HepG2 (cell line): ENCODE data around the gene ZNF747. TPM values are rescaled to one million over a fixed set of nuclear protein-coding genes. Genes with fewer than 3 reads are reported as not detected.

Source experiments
- CEBPB ChIP-seq: IDR thresholded peaks from 2 replicates; pipeline ENCODE4 v1.6.1; 2011; ENCODE audit warnings: low read depth, low read length, improper control_type of control experiment, borderline replicate concordance
- FLYWCH1 ChIP-seq: sonication (generic); formaldehyde crosslinking; IDR thresholded peaks from 2 replicates; pipeline ENCODE4 v1.8.1; 2023; ENCODE audit warnings: mild to moderate bottlenecking, missing genetic modification reagents
- GABPB1 ChIP-seq: IDR thresholded peaks from 2 replicates; pipeline ENCODE4 v1.6.1; 2016; ENCODE audit warnings: mild to moderate bottlenecking, missing genetic modification reagents, moderate library complexity, missing compliant biosample characterization
- GRHL1 ChIP-seq: sonication (generic); formaldehyde crosslinking; conservative IDR thresholded peaks from 2 replicates; pipeline ENCODE4 v1.8.0; 2022; ENCODE audit warnings: missing genetic modification reagents
- KDM3A ChIP-seq: IDR thresholded peaks from 2 replicates; pipeline ENCODE4 v1.6.1; 2018; ENCODE audit warnings: low read depth, missing compliant biosample characterization
- KDM5A ChIP-seq: fragments of 200-600 bp; sonication (generic); IDR thresholded peaks from 2 replicates; pipeline ENCODE4 v1.7.0; 2018; ENCODE audit warnings: antibody characterized with exemption, mild to moderate bottlenecking, low read length, borderline replicate concordance
- RNF2 ChIP-seq: fragments of 450-650 bp; conservative IDR thresholded peaks from 2 replicates; pipeline ENCODE4 v1.6.1; 2016; ENCODE audit warnings: low read depth
- SAP130 ChIP-seq: IDR thresholded peaks from 2 replicates; pipeline ENCODE4 v1.6.1; 2016; ENCODE audit warnings: low read depth
- SUZ12 ChIP-seq: fragments of 150-350 bp; IDR thresholded peaks from 2 replicates; pipeline ENCODE4 v1.6.1; 2014; ENCODE audit warnings: low read depth, low read length
- TAF1 ChIP-seq: sonication (generic); formaldehyde crosslinking; IDR thresholded peaks from 2 replicates; pipeline ENCODE4 v1.4.0; 2020; ENCODE audit warnings: missing genetic modification reagents
- ZBTB20 ChIP-seq: sonication (generic); formaldehyde crosslinking; IDR thresholded peaks from 2 replicates; pipeline ENCODE4 v1.8.1; 2023; ENCODE audit warnings: missing genetic modification reagents, low read depth, mild to moderate bottlenecking, borderline replicate concordance
- ZFP1 ChIP-seq: IDR thresholded peaks from 2 replicates; pipeline ENCODE4 v1.6.1; 2016
- ZGPAT ChIP-seq: IDR thresholded peaks from 2 replicates; pipeline ENCODE4 v1.6.1; 2016; ENCODE audit warnings: mild to moderate bottlenecking
- ZNF432 ChIP-seq: sonication (generic); formaldehyde crosslinking; IDR thresholded peaks from 2 replicates; pipeline ENCODE4 v1.5.0; 2020; ENCODE audit warnings: missing genetic modification reagents, mild to moderate bottlenecking, borderline replicate concordance
- ZNF569 ChIP-seq: sonication (generic); formaldehyde crosslinking; IDR thresholded peaks from 2 replicates; pipeline ENCODE4 v1.5.0; 2020; ENCODE audit warnings: mild to moderate bottlenecking, missing genetic modification reagents, moderate library complexity, borderline replicate concordance
- ZNF652 ChIP-seq: IDR thresholded peaks from 2 replicates; pipeline ENCODE4 v1.6.1; 2016; ENCODE audit warnings: low read depth, borderline replicate concordance
- polyA plus RNA-seq, 8 experiments: library from polyadenylated mRNA; depleted of rRNA in 3 of 8; stranded (reverse) in 7 of 8; unstranded in 1 of 8; fragments of >200 nt; fragmentation: Illumina TruSeq in 4 of 8; extraction: Trizol in 4 of 8; gene quantifications; 2 replicates each; pipeline versions ENCODE4 v1.2.1 to v1.2.3, GENCODE V29; 2011 to 2016; ENCODE audit warnings: low read depth in 4 of 8, missing spikeins in 1 of 8, mixed read lengths in 1 of 8; ENCODE audit not compliant: insufficient read depth in 1 of 8
- total RNA-seq, 5 experiments: library from RNA; depleted of rRNA; stranded (reverse); fragments of >200 nt; fragmentation: Illumina TruSeq; extraction: Trizol; gene quantifications; 2 replicates each; pipeline ENCODE4 v1.2.3, GENCODE V29; 2016; ENCODE audit warnings: low read depth in 1 of 5
- TF ChIP-seq, protein P1 (sequence below): sonication (generic); formaldehyde crosslinking; IDR thresholded peaks from 2 replicates; pipeline ENCODE4 v1.4.0; 2020; ENCODE audit warnings: missing genetic modification reagents
- TF ChIP-seq, protein P2 (sequence below): sonication (generic); formaldehyde crosslinking; IDR thresholded peaks from 2 replicates; pipeline ENCODE4 v1.5.0; 2020; ENCODE audit warnings: mild to moderate bottlenecking, missing genetic modification reagents
- TF ChIP-seq, protein P3 (sequence below): sonication (generic); IDR thresholded peaks from 2 replicates; pipeline ENCODE4 v1.6.1; 2016; ENCODE audit warnings: low read depth, borderline replicate concordance
- TF ChIP-seq, protein P4 (sequence below): sonication (generic); formaldehyde crosslinking; IDR thresholded peaks from 2 replicates; pipeline ENCODE4 v1.5.1; 2020; ENCODE audit warnings: mild to moderate bottlenecking, missing genetic modification reagents, borderline replicate concordance

The ZNF747 gene
- total and polyA plus RNA-seq, 2 of the 13 experiments (the other 11 are each of a cell fraction or from before 2014, with no cell fraction given), result 7.2 to 10.2 TPM

- TF ChIP-seq, protein P1, sequence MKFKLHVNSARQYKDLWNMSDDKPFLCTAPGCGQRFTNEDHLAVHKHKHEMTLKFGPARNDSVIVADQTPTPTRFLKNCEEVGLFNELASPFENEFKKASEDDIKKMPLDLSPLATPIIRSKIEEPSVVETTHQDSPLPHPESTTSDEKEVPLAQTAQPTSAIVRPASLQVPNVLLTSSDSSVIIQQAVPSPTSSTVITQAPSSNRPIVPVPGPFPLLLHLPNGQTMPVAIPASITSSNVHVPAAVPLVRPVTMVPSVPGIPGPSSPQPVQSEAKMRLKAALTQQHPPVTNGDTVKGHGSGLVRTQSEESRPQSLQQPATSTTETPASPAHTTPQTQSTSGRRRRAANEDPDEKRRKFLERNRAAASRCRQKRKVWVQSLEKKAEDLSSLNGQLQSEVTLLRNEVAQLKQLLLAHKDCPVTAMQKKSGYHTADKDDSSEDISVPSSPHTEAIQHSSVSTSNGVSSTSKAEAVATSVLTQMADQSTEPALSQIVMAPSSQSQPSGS (CRISPR knock-in tag), result peak; percentile 71; the same call in 1 of the 2 replicates
- TF ChIP-seq KDM5A (no peak), ZNF569 (CRISPR knock-in tag) (no peak), SUZ12 (no peak), ZNF652 (CRISPR knock-in tag) (no peak), ZFP1 (CRISPR knock-in tag) (peak; percentile 54; the same call in 1 of the 2 replicates), KDM3A (CRISPR knock-in tag) (0 out of 2 replicates have a peak, but pooled peaks have one; percentile 15), ZNF432 (CRISPR knock-in tag) (no peak), RNF2 (no peak), SAP130 (CRISPR knock-in tag) (peak; percentile 69), TAF1 (CRISPR knock-in tag) (no peak), GRHL1 (no peak), FLYWCH1 (no peak), ZGPAT (peak; percentile 78), ZBTB20 (CRISPR knock-in tag) (peak; percentile 62; the same call in 1 of the 2 replicates), GABPB1 (peak; percentile 34; the same call in 1 of the 2 replicates), CEBPB (peak; percentile 96)
- TF ChIP-seq, protein P2, sequence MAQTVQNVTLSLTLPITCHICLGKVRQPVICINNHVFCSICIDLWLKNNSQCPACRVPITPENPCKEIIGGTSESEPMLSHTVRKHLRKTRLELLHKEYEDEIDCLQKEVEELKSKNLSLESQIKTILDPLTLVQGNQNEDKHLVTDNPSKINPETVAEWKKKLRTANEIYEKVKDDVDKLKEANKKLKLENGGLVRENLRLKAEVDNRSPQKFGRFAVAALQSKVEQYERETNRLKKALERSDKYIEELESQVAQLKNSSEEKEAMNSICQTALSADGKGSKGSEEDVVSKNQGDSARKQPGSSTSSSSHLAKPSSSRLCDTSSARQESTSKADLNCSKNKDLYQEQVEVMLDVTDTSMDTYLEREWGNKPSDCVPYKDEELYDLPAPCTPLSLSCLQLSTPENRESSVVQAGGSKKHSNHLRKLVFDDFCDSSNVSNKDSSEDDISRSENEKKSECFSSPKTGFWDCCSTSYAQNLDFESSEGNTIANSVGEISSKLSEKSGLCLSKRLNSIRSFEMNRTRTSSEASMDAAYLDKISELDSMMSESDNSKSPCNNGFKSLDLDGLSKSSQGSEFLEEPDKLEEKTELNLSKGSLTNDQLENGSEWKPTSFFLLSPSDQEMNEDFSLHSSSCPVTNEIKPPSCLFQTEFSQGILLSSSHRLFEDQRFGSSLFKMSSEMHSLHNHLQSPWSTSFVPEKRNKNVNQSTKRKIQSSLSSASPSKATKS (CRISPR knock-in tag), result no peak
- TF ChIP-seq, protein P3, sequence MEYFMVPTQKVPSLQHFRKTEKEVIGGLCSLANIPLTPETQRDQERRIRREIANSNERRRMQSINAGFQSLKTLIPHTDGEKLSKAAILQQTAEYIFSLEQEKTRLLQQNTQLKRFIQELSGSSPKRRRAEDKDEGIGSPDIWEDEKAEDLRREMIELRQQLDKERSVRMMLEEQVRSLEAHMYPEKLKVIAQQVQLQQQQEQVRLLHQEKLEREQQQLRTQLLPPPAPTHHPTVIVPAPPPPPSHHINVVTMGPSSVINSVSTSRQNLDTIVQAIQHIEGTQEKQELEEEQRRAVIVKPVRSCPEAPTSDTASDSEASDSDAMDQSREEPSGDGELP, result no peak
- TF ChIP-seq, protein P4, sequence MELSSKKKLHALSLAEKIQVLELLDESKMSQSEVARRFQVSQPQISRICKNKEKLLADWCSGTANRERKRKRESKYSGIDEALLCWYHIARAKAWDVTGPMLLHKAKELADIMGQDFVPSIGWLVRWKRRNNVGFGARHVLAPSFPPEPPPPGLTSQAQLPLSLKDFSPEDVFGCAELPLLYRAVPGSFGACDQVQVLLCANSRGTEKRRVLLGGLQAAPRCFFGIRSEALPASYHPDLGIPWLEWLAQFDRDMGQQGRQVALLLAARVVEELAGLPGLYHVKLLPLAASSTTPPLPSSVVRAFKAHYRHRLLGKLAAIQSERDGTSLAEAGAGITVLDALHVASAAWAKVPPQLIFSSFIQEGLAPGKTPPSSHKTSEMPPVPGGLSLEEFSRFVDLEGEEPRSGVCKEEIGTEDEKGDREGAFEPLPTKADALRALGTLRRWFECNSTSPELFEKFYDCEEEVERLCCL (CRISPR knock-in tag), result no peak
These were observed 45.7 kb downstream of the ZNF747 start (continued) for GRCh38 chr16:30488764-30489605.
